HFFc6 (cell line): Measurements from ENCODE around the gene GRIN3B. TPM values are rescaled to one million over a fixed set of nuclear protein-coding genes. Genes with fewer than 3 reads are reported as not detected.

Source experiments
- DNase-seq: peaks from one replicate; pipeline ENCODE4 v3.0.0-alpha.2; 2018
- H3K27ac Mint-ChIP-seq: 2 replicates; pipeline ENCODE4 v1.8.0; 2020; ENCODE audit warnings: mild to moderate bottlenecking, mixed read lengths
- H3K27me3 Mint-ChIP-seq: 2 replicates; pipeline ENCODE4 v1.8.0; 2021; ENCODE audit warnings: mild to moderate bottlenecking, moderate library complexity, mixed read lengths; ENCODE audit not compliant: insufficient read depth
- H3K36me3 Mint-ChIP-seq: 2 replicates; pipeline ENCODE4 v1.8.0; 2021; ENCODE audit warnings: low read depth, mixed read lengths
- H3K4me1 Mint-ChIP-seq: 2 replicates; pipeline ENCODE4 v1.8.0; 2020; ENCODE audit warnings: low read depth, mixed read lengths
- H3K4me3 Mint-ChIP-seq: 2 replicates; pipeline ENCODE4 v1.8.0; 2020; ENCODE audit warnings: mild to moderate bottlenecking, moderate library complexity, mixed read lengths
- H3K9me3 Mint-ChIP-seq: 2 replicates; pipeline ENCODE4 v1.8.0; 2020; ENCODE audit warnings: mild to moderate bottlenecking, mixed read lengths
- CTCF ChIP-seq: fragments of 200-600 bp; sonication (generic); IDR thresholded peaks from 2 replicates; pipeline ENCODE4 v1.5.0; 2021; ENCODE audit warnings: antibody characterized with exemption, mild to moderate bottlenecking
- total RNA-seq, 6 experiments: library from RNA; stranded (reverse); fragmentation: NEBNext Ultra II Directional; extraction: Animal tissue kit (Norgen Biotek cat#: 25700); gene quantifications; 2 replicates in 1 of 6; 3 replicates in 5 of 6; pipeline ENCODE4 v1.2.3, GENCODE V29; 2021

Gene GRIN3B
- total RNA-seq, 6 experiments from 2014 or later: 0.34 to 0.66 (median 0.41) TPM

- no peak for TF ChIP-seq CTCF
Observed at GRCh38 chr19:1052349-1052975, 52.2 kb downstream of the GRIN3B start.

GRCh38 chr19:1053176-1054101, 53.2 kb downstream of the GRIN3B start:
- no peak for TF ChIP-seq CTCF
- Mint-ChIP-seq H3K4me1 (no peaks in the 10 kb centered on the region), H3K9me3 (peaks cover 24% of the 10 kb centered on the region; the same call in 1 of the 2 replicates), H3K36me3 (peaks cover 12% of the 10 kb centered on the region; the same call in 1 of the 2 replicates), H3K4me3 (no peak overlapping the region), H3K27me3 (peaks cover 3% of the 10 kb centered on the region), H3K27ac (no peak overlapping the region)
- no peak for DNase-seq

More at GRCh38 chr19:1052349-1052975, 52.2 kb downstream of the GRIN3B start:
- H3K36me3 Mint-ChIP-seq: peaks cover 9% of the 10 kb centered on the region; the same call in 1 of the 2 replicates
- no peaks in the 10 kb centered on the region for H3K4me1 Mint-ChIP-seq
- no peak overlapping the region for H3K4me3 Mint-ChIP-seq
- H3K9me3 Mint-ChIP-seq: peaks cover 15% of the 10 kb centered on the region; the same call in 1 of the 2 replicates
- no peak for DNase-seq
- no peak overlapping the region for H3K27ac Mint-ChIP-seq
- peaks cover 3% of the 10 kb centered on the region for H3K27me3 Mint-ChIP-seq

- DNase-seq: no peak
- Mint-ChIP-seq H3K27me3 (peaks cover 3% of the 10 kb centered on the region), H3K4me1 (no peaks in the 10 kb centered on the region), H3K27ac (no peak overlapping the region), H3K4me3 (no peak overlapping the region), H3K36me3 (peaks cover 12% of the 10 kb centered on the region; the same call in 1 of the 2 replicates), H3K9me3 (peaks cover 26% of the 10 kb centered on the region; the same call in 1 of the 2 replicates)
- TF ChIP-seq CTCF: no peak
Observed at GRCh38 chr19:1054102-1055027, 54.1 kb downstream of the GRIN3B start.

GRCh38 chr19:1055028-1055425, 54.8 kb downstream of the GRIN3B start:
- no peak for TF ChIP-seq CTCF
- Mint-ChIP-seq H3K4me1 (no peaks in the 10 kb centered on the region), H3K4me3 (no peak overlapping the region), H3K36me3 (peaks cover 12% of the 10 kb centered on the region; the same call in 1 of the 2 replicates), H3K27ac (no peak overlapping the region), H3K27me3 (peaks cover 3% of the 10 kb centered on the region), H3K9me3 (peaks cover 26% of the 10 kb centered on the region; the same call in 1 of the 2 replicates)
- no peak for DNase-seq
